Parathyroid adenoma (tissue), 2 donors: ENCODE data around the gene TRAPPC2L.
A peak's percentile ranks its signal among the peaks of the same experiment; 100 is the strongest.

Source experiments
- H2AFZ ChIP-seq: fragments of 300-600 bp; sonication (generic); one replicate; pipeline ENCODE4 v1.7.0; 2017; ENCODE audit warnings: antibody characterized with exemption, mild to moderate bottlenecking
- H3K27ac ChIP-seq: fragments of 300-600 bp; sonication (generic); one replicate; pipeline ENCODE4 v1.7.0; 2017
- H3K27me3 ChIP-seq: fragments of 300-600 bp; sonication (generic); one replicate; pipeline ENCODE4 v1.7.0; 2017; ENCODE audit warnings: low read length; ENCODE audit not compliant: control insufficient read depth, insufficient read depth
- H3K36me3 ChIP-seq: fragments of 300-600 bp; sonication (generic); one replicate; pipeline ENCODE4 v1.7.0; 2017; ENCODE audit warnings: low read length; ENCODE audit not compliant: control insufficient read depth, insufficient read depth
- H3K4me1 ChIP-seq: fragments of 300-600 bp; sonication (generic); one replicate; pipeline ENCODE4 v1.7.0; 2017; ENCODE audit warnings: control low read depth
- H3K4me2 ChIP-seq: fragments of 300-600 bp; sonication (generic); one replicate; pipeline ENCODE4 v1.7.0; 2017; ENCODE audit warnings: low read length
- H3K4me3 ChIP-seq: fragments of 300-600 bp; sonication (generic); one replicate; pipeline ENCODE4 v1.7.0; 2017; ENCODE audit warnings: low read depth, low read length
- H3K79me2 ChIP-seq: fragments of 300-600 bp; sonication (generic); one replicate; pipeline ENCODE4 v1.7.0; 2017; ENCODE audit warnings: control low read depth
- H3K9ac ChIP-seq: fragments of 300-600 bp; sonication (generic); one replicate; pipeline ENCODE4 v1.7.0; 2017; ENCODE audit warnings: mild to moderate bottlenecking
- H3K9me3 ChIP-seq: fragments of 300-600 bp; sonication (generic); one replicate; pipeline ENCODE4 v1.7.0; 2017; ENCODE audit warnings: low read length; ENCODE audit not compliant: control insufficient read depth
- CTCF ChIP-seq: fragments of 300-600 bp; sonication (generic); IDR thresholded peaks from one replicate; pipeline ENCODE4 v1.7.0; 2017; ENCODE audit warnings: antibody characterized with exemption, mild to moderate bottlenecking
- donor health status: primary hyperparathyroidism.

The TRAPPC2L gene

GRCh38 chr16:88879788-88880055, 22.8 kb downstream of the TRAPPC2L start:
- Histone ChIP-seq H3K4me2 (no peak overlapping the region), H3K36me3 (no peaks in the 10 kb centered on the region), H3K27ac (no peak overlapping the region), H2AFZ (no peak overlapping the region), H3K27me3 (no peaks in the 10 kb centered on the region), H3K4me3 (no peak overlapping the region), H3K4me1 (no peaks in the 10 kb centered on the region), H3K9ac (no peak overlapping the region), H3K79me2 (no peaks in the 10 kb centered on the region), H3K9me3 (no peaks in the 10 kb centered on the region)
- TF ChIP-seq CTCF = no peak

- H3K9me3 ChIP-seq = no peaks in the 10 kb centered on the region
- no peaks in the 10 kb centered on the region for H3K4me1 ChIP-seq
- H3K79me2 ChIP-seq = no peaks in the 10 kb centered on the region
- no peak overlapping the region for H3K9ac ChIP-seq
- H2AFZ ChIP-seq = no peak overlapping the region
- H3K36me3 ChIP-seq = no peaks in the 10 kb centered on the region
- H3K4me3 ChIP-seq = peak overlapping the region; percentile 49
- peak overlapping the region; percentile 74 for H3K4me2 ChIP-seq
- H3K27me3 ChIP-seq = no peaks in the 10 kb centered on the region
- TF ChIP-seq CTCF = no peak
- no peak overlapping the region for H3K27ac ChIP-seq
These were observed 23.5 kb downstream of the TRAPPC2L start for GRCh38 chr16:88880226-88881006.

GRCh38 chr16:88881007-88881615, 24.2 kb downstream of the TRAPPC2L start:
- Histone ChIP-seq H3K27me3 (no peaks in the 10 kb centered on the region), H3K4me1 (no peaks in the 10 kb centered on the region), H3K27ac (no peak overlapping the region), H2AFZ (no peak overlapping the region), H3K36me3 (no peaks in the 10 kb centered on the region), H3K9me3 (no peaks in the 10 kb centered on the region), H3K79me2 (no peaks in the 10 kb centered on the region), H3K9ac (no peak overlapping the region), H3K4me3 (peak overlapping the region; percentile 49), H3K4me2 (peak overlapping the region; percentile 74)
- TF ChIP-seq CTCF = no peak

- no peak for TF ChIP-seq CTCF
- Histone ChIP-seq H3K27ac (no peak overlapping the region), H3K79me2 (no peaks in the 10 kb centered on the region), H3K9ac (no peak overlapping the region), H3K4me1 (no peaks in the 10 kb centered on the region), H2AFZ (no peak overlapping the region), H3K4me3 (no peak overlapping the region), H3K4me2 (peak overlapping the region; percentile 74), H3K36me3 (no peaks in the 10 kb centered on the region), H3K9me3 (no peaks in the 10 kb centered on the region), H3K27me3 (no peaks in the 10 kb centered on the region)
These were observed 24.9 kb downstream of the TRAPPC2L start for GRCh38 chr16:88881675-88882357.
